ENCODE data around the gene MRPS33.
A peak's percentile ranks its signal among the peaks of the same experiment; 100 is the strongest.
"Not testable (repeated sequence)": the region's sequence is repeated elsewhere in the genome, so short reads cannot be mapped to it uniquely, and the experiment has no call there.

The MRPS33 gene

GRCh38 chr7:141014524-141015395, at the start of gene MRPS33:
Gene MRPS33, minus strand, starts transcription at chr7:141014952. Its CDS starts 4,319 bp downstream, at chr7:141010633.
- DNase-seq (ENCODE audit: low read depth), result peak; percentile 94

DNA sequence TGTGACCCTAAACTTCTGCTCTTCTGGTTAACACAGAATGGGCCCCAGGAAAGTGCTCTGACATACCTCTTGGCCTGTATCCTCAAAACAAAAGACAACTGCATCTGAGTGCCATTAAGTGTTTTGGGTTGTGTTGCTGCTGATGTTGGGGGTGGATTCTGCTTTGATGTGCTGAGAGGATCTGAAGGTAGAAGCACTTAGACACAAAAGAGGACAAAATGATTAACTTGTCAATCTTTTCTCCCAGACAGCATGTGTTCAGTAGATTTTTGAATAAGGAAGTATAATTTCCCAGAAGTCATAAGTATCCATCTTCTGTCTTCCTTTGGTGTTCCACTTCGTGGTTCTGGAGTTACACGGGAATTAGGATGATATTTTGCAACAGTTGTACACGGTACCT, 43.0 kb upstream of the MRPS33 start:
- no peak for DNase-seq (ENCODE audit: low read depth)

DNA sequence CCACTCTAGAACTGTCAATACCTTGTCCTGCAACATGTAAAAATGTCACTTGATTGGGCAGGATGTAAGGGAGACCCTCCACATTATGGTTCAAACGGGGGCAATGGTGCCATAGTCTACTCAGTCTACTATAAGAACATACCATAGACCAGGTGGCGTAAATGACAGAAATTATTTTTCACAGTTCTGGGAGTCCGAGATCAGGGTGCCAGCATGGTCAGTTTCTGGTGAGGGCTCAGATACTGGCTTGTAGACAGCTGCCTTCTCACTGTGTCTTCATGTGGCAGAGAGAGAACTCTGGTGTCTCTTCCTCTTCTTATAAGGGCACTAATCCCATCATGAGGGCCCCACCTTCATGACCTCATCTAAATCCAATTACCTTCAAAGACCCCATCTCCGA, 40.4 kb upstream of the MRPS33 start:
- DNase-seq (ENCODE audit: low read depth), result no peak

- DNase-seq (ENCODE audit: low read depth), result no peak
These were observed 38.9 kb upstream of the MRPS33 start for GRCh38 chr7:141053626-141054025.

GRCh38 chr7:141045842-141046620, 31.3 kb upstream of the MRPS33 start:
- DNase-seq (ENCODE audit: low read depth), result peak; percentile 17

- DNase-seq (ENCODE audit: low read depth), result no peak
These were observed 30.5 kb upstream of the MRPS33 start for GRCh38 chr7:141045126-141045841.

GRCh38 chr7:141043616-141044015, 28.9 kb upstream of the MRPS33 start:
- DNase-seq (ENCODE audit: low read depth), result no peak

GRCh38 chr7:141042222-141043193, 27.8 kb upstream of the MRPS33 start:
- DNase-seq (ENCODE audit: low read depth), result no peak

DNA sequence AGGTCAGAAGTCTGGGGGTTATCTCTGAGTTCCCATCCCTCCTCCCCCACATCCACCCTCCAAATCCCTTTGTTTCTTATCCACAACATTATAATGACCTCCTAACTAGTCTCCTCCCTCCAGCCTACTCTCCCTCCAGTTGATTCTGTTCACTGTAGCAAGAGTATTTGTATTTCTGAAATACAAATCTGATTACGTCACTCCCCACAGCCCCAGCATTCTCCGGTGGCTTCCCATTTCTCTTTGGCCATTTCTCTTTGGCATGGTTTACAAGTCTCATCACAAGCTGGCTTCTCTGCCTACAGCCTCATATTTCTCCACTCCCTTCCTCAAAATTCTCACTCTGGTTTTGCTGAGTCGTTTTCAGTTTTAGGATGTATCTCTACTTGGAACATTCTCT, 24.6 kb upstream of the MRPS33 start:
- no peak for DNase-seq (ENCODE audit: low read depth)

DNA sequence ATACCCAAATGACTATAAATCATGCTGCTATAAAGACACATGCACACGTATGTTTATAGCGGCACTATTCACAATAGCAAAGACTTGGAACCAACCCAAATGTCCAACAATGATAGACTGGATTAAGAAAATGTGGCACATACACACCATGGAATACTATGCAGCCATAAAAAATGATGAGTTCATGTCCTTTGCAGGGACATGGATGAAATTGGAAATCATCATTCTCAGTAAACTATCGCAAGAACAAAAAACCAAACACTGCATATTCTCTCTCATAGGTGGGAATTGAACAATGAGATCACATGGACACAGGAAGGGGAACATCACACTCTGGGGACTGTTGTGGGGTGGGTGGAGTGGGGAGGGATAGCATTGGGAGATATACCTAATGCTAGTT, 23.3 kb upstream of the MRPS33 start:
- not testable (repeated sequence) for DNase-seq (ENCODE audit: low read depth)

DNA sequence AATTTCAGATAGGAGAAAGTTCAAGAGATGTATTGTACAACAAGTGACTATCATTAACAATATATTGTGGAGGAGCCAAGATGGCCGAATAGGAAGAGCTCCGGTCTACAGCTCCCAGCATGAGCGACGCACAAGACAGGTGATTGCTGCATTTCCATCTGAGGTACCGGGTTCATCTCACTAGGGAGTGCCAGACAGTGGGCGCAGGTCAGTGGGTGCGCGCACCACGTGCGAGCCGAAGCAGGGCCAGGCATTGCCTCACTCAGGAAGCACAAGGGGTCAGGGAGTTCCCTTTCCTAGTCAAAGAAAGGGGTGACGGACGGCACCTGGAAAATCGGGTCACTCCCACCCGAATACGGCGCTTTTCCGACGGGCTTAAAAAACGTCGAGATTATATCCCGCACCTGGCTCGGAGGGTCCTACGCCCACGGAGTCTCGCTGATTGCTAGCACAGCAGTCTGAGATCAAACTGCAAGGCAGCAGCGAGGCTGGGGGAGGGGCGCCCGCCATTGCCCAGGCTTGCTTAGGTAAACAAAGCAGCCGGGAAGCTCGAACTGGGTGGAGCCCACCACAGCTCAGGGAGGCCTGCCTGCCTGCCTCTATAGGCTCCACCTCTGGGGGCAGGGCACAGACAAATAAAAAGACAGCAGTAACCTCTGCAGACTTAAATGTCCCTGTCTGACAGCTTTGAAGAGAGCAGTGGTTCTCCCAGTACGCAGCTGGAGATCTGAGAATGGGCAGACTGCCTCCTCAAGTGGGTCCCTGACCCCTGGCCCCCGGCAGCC, 18.0 kb upstream of the MRPS33 start:
- not testable (repeated sequence) for DNase-seq (ENCODE audit: low read depth)

GRCh38 chr7:141028767-141029166, 14.0 kb upstream of the MRPS33 start:
- DNase-seq (ENCODE audit: low read depth), result no peak

GRCh38 chr7:141027043-141027442, 12.3 kb upstream of the MRPS33 start:
- no peak for DNase-seq (ENCODE audit: low read depth)

DNA sequence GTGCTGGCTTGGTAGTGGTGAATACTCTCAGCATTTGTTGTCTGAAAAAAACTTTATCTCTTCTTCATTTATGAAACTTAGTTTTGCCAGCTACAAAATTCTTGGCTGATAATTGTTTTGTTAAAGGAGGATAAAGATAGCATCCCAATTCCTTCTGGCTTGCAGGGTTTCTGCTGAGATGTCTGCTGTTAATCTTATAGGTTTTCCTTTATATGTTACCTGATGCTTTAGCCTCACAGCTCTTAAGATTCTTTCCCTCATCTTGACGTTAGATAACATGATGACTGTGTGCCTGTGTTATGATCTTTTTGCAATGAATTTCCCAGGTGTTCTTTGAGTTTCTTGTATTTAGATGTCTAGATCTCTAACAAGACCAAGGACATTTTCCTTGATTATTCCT, 9.9 kb upstream of the MRPS33 start:
- DNase-seq (ENCODE audit: low read depth), result no peak

GRCh38 chr7:141023295-141023694, 8.5 kb upstream of the MRPS33 start:
- DNase-seq (ENCODE audit: low read depth), result no peak

DNA sequence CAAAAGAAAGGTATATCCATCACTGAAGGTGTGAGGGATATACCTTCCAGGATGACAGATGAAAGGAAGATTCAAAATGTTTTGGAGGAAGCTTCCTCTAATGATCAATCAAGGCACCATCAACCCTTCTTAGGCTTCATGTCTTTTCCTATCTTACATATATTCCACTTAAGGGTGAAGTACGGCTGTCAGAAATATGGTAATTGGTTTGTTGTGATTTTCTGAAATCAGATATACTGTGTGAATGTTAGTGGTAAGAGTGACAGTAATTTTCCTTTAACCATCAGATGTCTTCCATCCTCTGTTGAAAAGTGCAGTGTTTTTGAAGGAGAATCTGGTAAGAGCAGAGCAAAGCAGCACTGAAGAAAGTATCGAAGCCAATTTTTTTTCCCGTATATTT, 2.8 kb upstream of the MRPS33 start:
- no peak for DNase-seq (ENCODE audit: low read depth)

DNA sequence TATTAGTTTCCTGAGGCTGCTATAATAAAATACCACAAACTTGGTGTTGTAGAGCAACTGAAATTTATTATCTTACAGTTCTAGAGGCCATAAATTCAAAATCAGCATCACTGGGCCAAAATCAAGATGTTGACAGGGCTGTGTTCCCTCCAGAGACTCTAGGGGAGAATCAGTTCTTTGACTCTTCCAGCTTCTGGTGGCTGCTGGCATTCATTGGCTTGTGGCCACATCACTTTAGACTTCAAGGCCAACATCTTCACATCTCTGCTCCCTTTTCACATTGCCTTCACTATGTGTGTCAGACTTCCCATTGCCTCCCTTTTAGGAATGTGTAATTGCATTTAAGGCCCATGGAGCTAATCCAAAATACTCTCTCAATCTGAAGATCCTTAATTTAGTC, 1.6 kb upstream of the MRPS33 start:
- DNase-seq (ENCODE audit: low read depth), result no peak

DNA sequence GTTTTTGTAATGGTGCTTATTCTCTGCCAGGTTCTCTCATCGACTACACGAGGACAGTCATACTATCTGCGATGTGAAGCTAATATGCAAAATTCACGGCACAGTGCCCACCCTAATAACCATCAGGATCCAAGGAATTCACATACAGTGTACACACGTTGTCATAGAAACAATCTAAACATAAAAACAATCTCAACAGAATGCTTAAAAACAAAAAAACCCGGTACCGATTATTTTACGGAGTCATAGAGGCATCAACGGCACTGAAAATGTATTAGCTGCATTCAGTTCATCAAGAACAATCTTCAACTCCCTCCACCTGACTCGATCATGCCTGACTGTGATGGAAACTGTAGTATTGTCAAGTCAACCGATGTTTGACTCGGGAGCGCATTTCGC, 628 bp downstream of the MRPS33 start:
- DNase-seq (ENCODE audit: low read depth), result peak; percentile 44

- DNase-seq (ENCODE audit: low read depth), result no peak
These were observed 1.4 kb downstream of the MRPS33 start for GRCh38 chr7:141013345-141013715.

DNA sequence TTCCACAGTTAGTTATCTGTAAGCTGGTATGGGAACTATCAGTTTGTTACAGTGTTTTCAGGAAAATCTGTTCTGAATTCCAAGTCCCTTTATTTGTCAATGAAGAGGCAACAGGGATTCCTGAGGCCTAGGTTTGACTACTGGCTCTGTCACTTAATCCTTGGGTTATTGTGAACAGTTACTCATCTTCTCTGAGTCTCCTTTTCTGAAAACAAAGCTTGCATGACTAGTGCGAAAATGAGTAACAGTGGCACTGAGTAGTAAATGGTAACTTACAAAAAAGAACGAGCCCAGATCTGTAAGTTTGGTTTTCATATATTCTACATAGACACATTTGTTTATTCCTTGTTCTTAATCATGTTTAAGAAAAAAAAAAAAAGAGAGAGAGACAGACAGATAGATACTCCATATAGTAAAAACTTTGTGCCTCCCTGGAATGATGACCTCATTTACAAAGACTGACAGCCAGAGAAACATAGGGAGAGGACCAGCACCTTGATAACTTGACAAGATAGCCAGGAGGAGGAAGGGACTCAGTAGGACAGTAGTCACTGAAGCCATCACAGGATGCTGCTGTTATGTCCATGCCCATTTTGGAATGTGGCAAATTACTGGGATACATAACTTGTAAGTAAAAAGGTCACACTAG, 1.9 kb downstream of the MRPS33 start:
- DNase-seq (ENCODE audit: low read depth), result no peak

All from fibroblast of gingiva (primary cell).